Neural progenitor cell (in vitro differentiated cells): ENCODE data around the gene XRN1. TPM values are rescaled to one million over a fixed set of nuclear protein-coding genes. Genes with fewer than 3 reads are reported as not detected.
"Not testable (repeated sequence)": the region's sequence is repeated elsewhere in the genome, so short reads cannot be mapped to it uniquely, and the experiment has no call there.

Experiments used
- DNase-seq: peaks from one replicate; pipeline ENCODE4 v3.0.0-alpha.2; 2016; ENCODE audit warnings: low spot score
- H2AFZ ChIP-seq: fragments of 200-600 bp; sonication (generic); replicated peaks from 2 replicates; pipeline ENCODE4 v1.6.1; 2016; ENCODE audit warnings: antibody characterized with exemption
- H3F3A ChIP-seq: fragments of 200-600 bp; sonication (generic); 2 replicates; pipeline ENCODE4 v1.6.1; 2016; ENCODE audit warnings: antibody characterized with exemption, low read depth
- H3K27ac ChIP-seq: fragments of 200-600 bp; sonication (generic); 2 replicates; pipeline ENCODE4 v1.5.1; 2016; ENCODE audit warnings: mild to moderate bottlenecking
- H3K27me3 ChIP-seq: fragments of 200-600 bp; sonication (generic); 2 replicates; pipeline ENCODE4 v1.6.1; 2016; ENCODE audit warnings: mild to moderate bottlenecking, moderate library complexity
- H3K36me3 ChIP-seq: fragments of 200-600 bp; sonication (generic); 2 replicates; pipeline ENCODE4 v1.5.1; 2016
- H3K4me1 ChIP-seq: fragments of 200-600 bp; sonication (generic); 2 replicates; pipeline ENCODE4 v1.6.1; 2016; ENCODE audit warnings: mixed run types
- H3K4me2 ChIP-seq: fragments of 200-600 bp; sonication (generic); 2 replicates; pipeline ENCODE4 v1.6.1; 2016
- H3K4me3 ChIP-seq: fragments of 200-600 bp; sonication (generic); 2 replicates; pipeline ENCODE4 v1.5.1; 2016
- H3K79me2 ChIP-seq: fragments of 200-600 bp; sonication (generic); 2 replicates; pipeline ENCODE4 v1.6.1; 2016; ENCODE audit warnings: low read depth
- H3K9ac ChIP-seq: fragments of 200-600 bp; sonication (generic); 2 replicates; pipeline ENCODE4 v1.6.1; 2016
- H3K9me3 ChIP-seq: fragments of 200-600 bp; sonication (generic); 2 replicates; pipeline ENCODE4 v1.5.1; 2016; ENCODE audit warnings: low read depth
- H4K20me1 ChIP-seq: fragments of 200-600 bp; sonication (generic); 2 replicates; pipeline ENCODE4 v1.6.1; 2016; ENCODE audit warnings: low read depth
- H3K27ac Mint-ChIP-seq: 3 replicates; pipeline ENCODE4 v1.8.0; 2021; ENCODE audit warnings: mixed read lengths
- H3K27me3 Mint-ChIP-seq: 2 replicates; pipeline ENCODE4 v1.8.0; 2022; ENCODE audit warnings: low read depth, mild to moderate bottlenecking, inconsistent platforms, moderate library complexity, mixed read lengths; ENCODE audit not compliant: insufficient read depth
- H3K36me3 Mint-ChIP-seq: 3 replicates; pipeline ENCODE4 v1.8.0; 2021; ENCODE audit warnings: mixed read lengths
- H3K4me1 Mint-ChIP-seq: 3 replicates; pipeline ENCODE4 v1.8.0; 2021; ENCODE audit warnings: mixed read lengths
- H3K4me3 Mint-ChIP-seq: 3 replicates; pipeline ENCODE4 v1.8.0; 2021; ENCODE audit warnings: mild to moderate bottlenecking, moderate library complexity, mixed read lengths
- H3K9me3 Mint-ChIP-seq: 3 replicates; pipeline ENCODE4 v1.8.0; 2020; ENCODE audit warnings: mixed read lengths
- CTCF ChIP-seq: fragments of 200-600 bp; sonication (generic); IDR thresholded peaks from 2 replicates; pipeline ENCODE4 v1.5.1; 2017; ENCODE audit warnings: antibody characterized with exemption, mild to moderate bottlenecking
- EZH2 ChIP-seq: fragments of 200-600 bp; sonication (generic); IDR thresholded peaks from 2 replicates; pipeline ENCODE4 v1.6.1; 2017; ENCODE audit warnings: antibody characterized with exemption, mild to moderate bottlenecking, moderate library complexity
- EZH2phosphoT487 ChIP-seq: fragments of 200-600 bp; sonication (generic); IDR thresholded peaks from 2 replicates; pipeline ENCODE4 v1.6.1; 2017; ENCODE audit warnings: antibody characterized with exemption
- total RNA-seq: library from RNA; depleted of rRNA; stranded (reverse); fragments of >200 nt; gene quantifications from 2 replicates; pipeline ENCODE4 v1.2.3, GENCODE V29; 2015; ENCODE audit warnings: low replicate concordance

Gene XRN1
- total RNA-seq, 1 donor from 2014 or later = 40.1 TPM

GRCh38 chr3:142355692-142356091 is 92.1 kb downstream of the XRN1 start:
- no peaks in the 10 kb centered on the region for H3K4me1 ChIP-seq
- TF ChIP-seq EZH2 = no peak
- no peak for TF ChIP-seq CTCF
- TF ChIP-seq EZH2phosphoT487 = no peak
- H3K4me3 Mint-ChIP-seq = no peak overlapping the region
- peaks cover 24% of the 10 kb centered on the region for H3K36me3 Mint-ChIP-seq
- peaks cover 17% of the 10 kb centered on the region for H3K36me3 ChIP-seq
- H3K9ac ChIP-seq = no peak overlapping the region
- no peaks in the 10 kb centered on the region for H3K79me2 ChIP-seq
- no peak overlapping the region for H2AFZ ChIP-seq
- H3K4me1 Mint-ChIP-seq = no peaks in the 10 kb centered on the region
- H3K27ac ChIP-seq = no peak overlapping the region
- no peaks in the 10 kb centered on the region for H3K27me3 Mint-ChIP-seq
- H3F3A ChIP-seq = no peaks in the 10 kb centered on the region
- no peak overlapping the region for H3K4me2 ChIP-seq
- no peak overlapping the region for H3K27ac Mint-ChIP-seq
- H3K4me3 ChIP-seq = no peak overlapping the region
- no peak for DNase-seq
- no peaks in the 10 kb centered on the region for H4K20me1 ChIP-seq
- H3K9me3 Mint-ChIP-seq = no peaks in the 10 kb centered on the region
- H3K27me3 ChIP-seq = no peaks in the 10 kb centered on the region
- H3K9me3 ChIP-seq = no peaks in the 10 kb centered on the region

- Histone ChIP-seq H3K9me3 (no peaks in the 10 kb centered on the region), H3K79me2 (no peaks in the 10 kb centered on the region), H2AFZ (no peak overlapping the region), H3K4me1 (no peaks in the 10 kb centered on the region), H4K20me1 (no peaks in the 10 kb centered on the region), H3K36me3 (peaks cover 5% of the 10 kb centered on the region), H3K9ac (no peak overlapping the region), H3K4me2 (no peak overlapping the region), H3K27me3 (no peaks in the 10 kb centered on the region), H3K27ac (no peak overlapping the region), H3K4me3 (no peak overlapping the region), H3F3A (no peaks in the 10 kb centered on the region)
- Mint-ChIP-seq H3K4me1 (no peaks in the 10 kb centered on the region), H3K36me3 (peaks cover 22% of the 10 kb centered on the region), H3K27me3 (no peaks in the 10 kb centered on the region), H3K4me3 (no peak overlapping the region), H3K9me3 (no peaks in the 10 kb centered on the region), H3K27ac (no peak overlapping the region)
- TF ChIP-seq EZH2 (no peak), EZH2phosphoT487 (no peak), CTCF (no peak)
- no peak for DNase-seq
Measured at GRCh38 chr3:142354076-142354475, 93.8 kb downstream of the XRN1 start.

GRCh38 chr3:142353571-142353970 is 94.3 kb downstream of the XRN1 start:
- H3K27ac ChIP-seq = no peak overlapping the region
- H3K79me2 ChIP-seq = no peaks in the 10 kb centered on the region
- H3K9me3 ChIP-seq = no peaks in the 10 kb centered on the region
- peaks cover 5% of the 10 kb centered on the region for H3K36me3 ChIP-seq
- no peak for DNase-seq
- no peaks in the 10 kb centered on the region for H3K27me3 ChIP-seq
- no peaks in the 10 kb centered on the region for H3F3A ChIP-seq
- no peaks in the 10 kb centered on the region for H3K4me1 Mint-ChIP-seq
- no peak overlapping the region for H3K4me3 ChIP-seq
- peaks cover 22% of the 10 kb centered on the region for H3K36me3 Mint-ChIP-seq
- no peak overlapping the region for H3K4me3 Mint-ChIP-seq
- no peak overlapping the region for H3K4me2 ChIP-seq
- no peak overlapping the region for H3K9ac ChIP-seq
- TF ChIP-seq EZH2 (no peak), CTCF (no peak), EZH2phosphoT487 (no peak)
- H4K20me1 ChIP-seq = no peaks in the 10 kb centered on the region
- H3K4me1 ChIP-seq = no peaks in the 10 kb centered on the region
- no peak overlapping the region for H2AFZ ChIP-seq
- H3K27ac Mint-ChIP-seq = no peak overlapping the region
- no peaks in the 10 kb centered on the region for H3K9me3 Mint-ChIP-seq
- no peaks in the 10 kb centered on the region for H3K27me3 Mint-ChIP-seq

- not testable (repeated sequence) for H3K79me2 ChIP-seq, H3K27ac Mint-ChIP-seq, H3K9me3 ChIP-seq, H3K36me3 ChIP-seq, H3K4me1 ChIP-seq, H3K27me3 Mint-ChIP-seq, H3F3A ChIP-seq, H3K4me3 ChIP-seq, H3K27ac ChIP-seq, H3K27me3 ChIP-seq, H3K9ac ChIP-seq, H3K9me3 Mint-ChIP-seq, DNase-seq, H3K4me3 Mint-ChIP-seq, H2AFZ ChIP-seq, H4K20me1 ChIP-seq, H3K4me2 ChIP-seq, H3K4me1 Mint-ChIP-seq
- peaks cover 20% of the 10 kb centered on the region for H3K36me3 Mint-ChIP-seq
Measured at GRCh38 chr3:142352698-142353097, 95.1 kb downstream of the XRN1 start.
